Measurements from ENCODE around the gene CLEC18A. TPM values are rescaled to one million over a fixed set of nuclear protein-coding genes. Genes with fewer than 3 reads are reported as not detected.

CLEC18A gene
- polyA plus RNA-seq, 2 of the 4 experiments (the other 2 are of a cell fraction): 0.23 TPM; not detected in 1

GRCh38 chr16:69931631-69932030, 19.5 kb upstream of the CLEC18A start:
- no peak for ATAC-seq
- FAIRE-seq: no peak
- ChIA-PET POLR2A (no interaction called here), CTCF (interaction anchor here (0.6 to 17.7 kb wide), 4 partner anchors 8 to 133 kb away, joined by 4 to 288 read pairs (median 52); no protein-coding TSS in a partner anchor)
- no peaks in the 10 kb centered on the region for H3K9me3 ChIP-seq
- TF ChIP-seq EHMT2 (IDR thresholded peaks at IDR 0.05; ENCODE audit: low read depth): no peak
- no peak for TF ChIP-seq RAD21 (conservative IDR thresholded peaks at IDR 0.05 in 1 of 2, IDR thresholded peaks at IDR 0.05 in 1 of 2)
- TF ChIP-seq RARB (CRISPR knock-in tag; IDR thresholded peaks at IDR 0.05): no peak
- H3K4me3 ChIP-seq: no peak overlapping the region
- WGBS (ENCODE audit: missing lambda C conversion rate): 90% methylated on average over 8 of the region's 13 CpGs
- H3K4me2 ChIP-seq: no peak overlapping the region
- no peak for DNase-seq (ENCODE audit: low read depth in 1 of 2, low spot score in 1 of 2)
- no peak overlapping the region for H3K27ac ChIP-seq
- no peaks in the 10 kb centered on the region for H3K4me1 ChIP-seq

DNA sequence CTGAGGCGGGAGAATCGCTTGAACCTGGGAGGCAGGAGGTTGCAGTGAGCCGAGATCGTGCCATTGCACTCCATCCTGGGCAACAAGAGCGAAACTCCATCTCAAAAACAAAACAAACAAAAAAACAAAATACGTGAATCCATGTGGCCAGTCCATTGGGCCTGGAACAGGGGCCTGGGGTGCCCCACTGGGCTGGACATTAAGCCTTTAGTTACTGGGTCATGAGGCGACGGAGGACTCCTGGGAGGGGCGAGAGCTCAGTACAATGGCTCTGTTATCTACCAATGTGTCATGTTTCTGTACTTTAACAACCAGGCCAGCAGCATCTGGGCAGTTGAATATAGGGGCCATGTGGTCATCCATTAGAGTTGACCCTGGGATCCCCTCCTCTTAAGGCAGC, 18.9 kb upstream of the CLEC18A start:
- TF ChIP-seq CBX2 (IDR thresholded peaks at IDR 0.05; ENCODE audit: borderline replicate concordance, low read depth): no peak
- TF ChIP-seq RNF2 (IDR thresholded peaks at IDR 0.05; ENCODE audit: borderline replicate concordance, low read depth): no peak
- TF ChIP-seq POLR2A (IDR thresholded peaks at IDR 0.05; ENCODE audit: low read length): no peak
- TF ChIP-seq CTCF (IDR thresholded peaks at IDR 0.05): no peak
- no peak for TF ChIP-seq E2F6 (IDR thresholded peaks at IDR 0.05; ENCODE audit: borderline replicate concordance, low read depth)
- TF ChIP-seq BCL3 (IDR thresholded peaks at IDR 0.05): no peak
- TF ChIP-seq TFCP2L1 (CRISPR knock-in tag; IDR thresholded peaks at IDR 0.05): no peak
- no peak for TF ChIP-seq MAFK (IDR thresholded peaks at IDR 0.05; ENCODE audit: partially characterized antibody)
- no peak for TF ChIP-seq RARB (CRISPR knock-in tag; IDR thresholded peaks at IDR 0.05)
- Histone ChIP-seq H3K9me3 (no peaks in the 10 kb centered on the region), H3K4me1 (no peaks in the 10 kb centered on the region), H3K4me3 (no peak overlapping the region), H3K4me2 (no peak overlapping the region), H3K27ac (no peak overlapping the region)
- 85% methylated on average over 9 of the region's 9 CpGs for WGBS (ENCODE audit: missing lambda C conversion rate)
- no peak for ATAC-seq
- ChIA-PET CTCF (interaction anchor here (0.6 to 17.7 kb wide), 4 partner anchors 8 to 134 kb away, joined by 4 to 288 read pairs (median 52); no protein-coding TSS in a partner anchor), POLR2A (no interaction called here)
- FAIRE-seq: no peak
- no peak for DNase-seq (ENCODE audit: low read depth in 1 of 2, low spot score in 1 of 2)

DNA sequence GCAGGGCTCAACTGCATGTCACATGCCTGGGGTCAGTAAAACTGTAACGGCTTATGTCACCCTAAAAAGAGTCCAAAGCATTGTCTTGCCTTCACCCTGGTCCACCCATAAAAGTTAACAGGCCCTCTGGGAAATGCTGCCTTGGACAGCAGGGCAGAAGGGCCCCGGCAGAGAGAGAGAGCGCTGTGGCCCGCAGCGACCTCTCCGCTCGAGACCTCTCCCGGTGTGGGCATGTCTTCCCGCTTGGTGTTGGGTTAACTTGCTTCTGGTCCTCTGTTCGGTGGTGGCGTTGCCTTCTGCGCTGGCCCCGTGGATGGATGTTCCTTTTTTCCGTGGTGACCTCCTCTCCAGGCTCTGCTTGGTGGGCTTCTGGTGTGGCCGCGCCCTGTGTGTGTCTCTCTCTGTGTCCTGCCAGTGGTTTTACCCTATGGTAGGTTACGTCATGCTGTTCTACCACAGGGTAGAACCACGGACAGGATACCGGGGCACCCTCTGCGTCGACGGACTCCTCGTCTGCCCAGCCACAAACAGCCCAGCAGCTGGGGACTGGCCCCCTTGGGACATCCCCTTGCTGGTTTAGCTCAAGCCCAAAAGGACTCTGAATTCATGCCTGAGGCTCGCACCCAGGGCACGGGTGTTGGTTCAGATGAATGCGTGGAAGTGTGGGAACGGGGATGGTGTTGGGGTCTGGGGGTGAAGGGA, 18.3 kb upstream of the CLEC18A start:
- ATAC-seq: no peak
- no peak for FAIRE-seq
- H3K27ac ChIP-seq: no peak overlapping the region
- CTCF ChIA-PET: interaction anchor here (1.0 to 17.7 kb wide), 5 partner anchors 7 to 143 kb away, joined by 3 to 288 read pairs (median 50); no protein-coding TSS in a partner anchor
- POLR2A ChIA-PET: no interaction called here
- no peak overlapping the region for H3K4me3 ChIP-seq
- no peak overlapping the region for H3K4me2 ChIP-seq
- TF ChIP-seq ZC3H11A (IDR thresholded peaks at IDR 0.05): no peak
- no peak for TF ChIP-seq ZSCAN20 (CRISPR knock-in tag; IDR thresholded peaks at IDR 0.05)
- no peak for TF ChIP-seq SMC3 (IDR thresholded peaks at IDR 0.05)
- TF ChIP-seq NR3C1 (IDR thresholded peaks at IDR 0.05): no peak
- TF ChIP-seq JUNB (IDR thresholded peaks at IDR 0.05): no peak
- TF ChIP-seq RARB (CRISPR knock-in tag; IDR thresholded peaks at IDR 0.05): no peak
- DNase-seq (ENCODE audit: low read depth in 1 of 2, low spot score in 1 of 2): no peak
- no peaks in the 10 kb centered on the region for H3K4me1 ChIP-seq
- H3K9me3 ChIP-seq: no peaks in the 10 kb centered on the region
- WGBS (ENCODE audit: missing lambda C conversion rate): 92% methylated on average over 21 of the region's 27 CpGs

- no peak for DNase-seq (ENCODE audit: low read depth in 1 of 2, low spot score in 1 of 2)
- POLR2A ChIA-PET: no interaction called here
These were observed 17.1 kb upstream of the CLEC18A start for GRCh38 chr16:69934044-69934443.

More at GRCh38 chr16:69934044-69934443, 17.1 kb upstream of the CLEC18A start:
- TF ChIP-seq MYC (IDR thresholded peaks at IDR 0.05; ENCODE audit: borderline replicate concordance, low read length): no peak
- no peak for TF ChIP-seq BCL3 (IDR thresholded peaks at IDR 0.05)
- no peak for FAIRE-seq
- H3K4me3 ChIP-seq: no peak overlapping the region
- H3K27ac ChIP-seq: no peak overlapping the region
- no peak overlapping the region for H3K4me2 ChIP-seq
- ATAC-seq: no peak
- WGBS (ENCODE audit: missing lambda C conversion rate): 81% methylated on average over 10 of the region's 10 CpGs
- no peaks in the 10 kb centered on the region for H3K4me1 ChIP-seq
- CTCF ChIA-PET: interaction anchor here (0.5 to 17.7 kb wide), 7 partner anchors 6 to 175 kb away, joined by 3 to 288 read pairs (median 4); no protein-coding TSS in a partner anchor
- no peaks in the 10 kb centered on the region for H3K9me3 ChIP-seq
